Left ventricle myocardium superior (tissue), 1 donor: Measurements from ENCODE around the gene ITGA7. TPM values are rescaled to one million over a fixed set of nuclear protein-coding genes. Genes with fewer than 3 reads are reported as not detected.

ENCODE experiments used
- ATAC-seq: fragments of 200-7000 bp; cut with Tn5 transposase; one replicate; pipeline ENCODE4 v1.9.1; 2020; ENCODE audit warnings: mild to moderate bottlenecking, moderate library complexity
- DNase-seq: peaks from one replicate; pipeline ENCODE4 v3.0.0-alpha.2; 2020
- intact Hi-C: fragments of 100-400 bp; cut with micrococcal nuclease; formaldehyde crosslinking; loops from one replicate; pipeline ENCODE4 v1.11.0; 2022
- total RNA-seq: library from RNA; stranded (reverse); fragmentation: NEBNext Ultra II Directional; extraction: Animal tissue kit (Norgen Biotek cat#: 25700); gene quantifications from one replicate; pipeline ENCODE4 v1.2.1, GENCODE V29; 2021
- donor health status: DM: no; HTN: yes; CAD: no; lungs with severe emphysema.

Gene ITGA7
- total RNA-seq, 1 donor from 2014 or later: 488 TPM

DNA sequence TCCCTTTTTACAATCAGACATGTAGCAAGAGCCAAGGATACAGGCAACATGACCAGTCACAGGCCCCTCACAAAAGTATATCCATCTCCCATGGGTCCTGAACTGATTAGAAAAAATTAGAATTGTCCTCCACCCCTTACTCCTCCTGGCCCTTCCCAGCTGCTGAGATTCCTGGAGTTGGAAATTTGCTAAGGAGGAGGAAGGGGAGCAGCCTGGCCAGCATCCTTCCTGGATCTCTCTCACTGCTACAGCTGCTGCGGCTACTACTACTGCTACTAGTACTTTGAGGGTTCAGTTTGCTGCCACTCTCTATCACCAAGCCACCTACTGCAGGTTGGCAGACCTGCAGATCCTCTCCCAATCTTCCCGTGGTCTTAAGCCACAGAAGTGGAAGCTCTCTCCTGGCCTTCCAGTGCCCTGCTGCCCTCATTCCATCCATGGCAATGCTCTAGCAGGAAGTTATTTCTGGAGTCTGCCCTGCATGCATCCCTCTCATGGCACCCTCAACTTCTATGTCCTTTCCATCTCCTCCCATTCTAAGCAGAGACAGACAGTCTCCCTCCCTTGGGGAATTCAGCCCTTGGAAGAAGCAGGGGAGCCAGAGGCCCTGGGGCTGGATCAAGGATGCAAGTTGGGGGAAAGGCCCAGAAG, 1.0 kb downstream of the ITGA7 start:
- DNase-seq (peak; percentile 20), ATAC-seq (no peak)
- intact Hi-C loops: no loop called here

DNA sequence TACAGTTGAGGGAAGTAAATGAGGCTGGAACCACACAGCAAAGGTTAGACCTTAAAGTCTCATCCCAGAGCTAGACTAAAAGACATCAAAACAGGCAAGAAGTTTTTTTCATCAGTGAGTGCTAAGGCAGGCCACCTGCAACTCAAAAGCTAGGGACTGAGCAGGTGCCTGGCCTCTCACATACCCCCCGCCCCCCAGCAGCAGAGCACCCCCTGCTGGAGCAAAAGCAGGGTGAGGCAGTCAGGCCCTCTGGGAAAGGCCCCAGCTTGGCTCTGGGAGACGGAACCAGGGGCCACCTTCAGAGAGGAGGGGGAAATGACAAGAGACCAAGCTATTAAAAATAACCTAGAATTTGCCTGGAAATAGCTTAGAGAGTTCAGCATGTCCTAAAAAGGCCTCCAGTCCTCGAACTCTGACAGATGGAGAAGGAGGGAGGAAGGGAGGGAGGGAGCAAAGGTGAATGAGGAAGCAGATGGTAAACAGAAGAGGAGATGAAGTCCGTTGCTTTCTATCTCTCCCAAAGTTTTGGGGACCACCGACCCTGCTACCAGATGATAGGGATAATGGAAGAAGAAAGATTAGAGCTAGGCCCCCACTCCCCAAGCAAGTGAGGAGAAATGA, 1.8 kb downstream of the ITGA7 start:
- intact Hi-C loops: no loop called here
- ATAC-seq (no peak), DNase-seq (peak; percentile 60)

DNA sequence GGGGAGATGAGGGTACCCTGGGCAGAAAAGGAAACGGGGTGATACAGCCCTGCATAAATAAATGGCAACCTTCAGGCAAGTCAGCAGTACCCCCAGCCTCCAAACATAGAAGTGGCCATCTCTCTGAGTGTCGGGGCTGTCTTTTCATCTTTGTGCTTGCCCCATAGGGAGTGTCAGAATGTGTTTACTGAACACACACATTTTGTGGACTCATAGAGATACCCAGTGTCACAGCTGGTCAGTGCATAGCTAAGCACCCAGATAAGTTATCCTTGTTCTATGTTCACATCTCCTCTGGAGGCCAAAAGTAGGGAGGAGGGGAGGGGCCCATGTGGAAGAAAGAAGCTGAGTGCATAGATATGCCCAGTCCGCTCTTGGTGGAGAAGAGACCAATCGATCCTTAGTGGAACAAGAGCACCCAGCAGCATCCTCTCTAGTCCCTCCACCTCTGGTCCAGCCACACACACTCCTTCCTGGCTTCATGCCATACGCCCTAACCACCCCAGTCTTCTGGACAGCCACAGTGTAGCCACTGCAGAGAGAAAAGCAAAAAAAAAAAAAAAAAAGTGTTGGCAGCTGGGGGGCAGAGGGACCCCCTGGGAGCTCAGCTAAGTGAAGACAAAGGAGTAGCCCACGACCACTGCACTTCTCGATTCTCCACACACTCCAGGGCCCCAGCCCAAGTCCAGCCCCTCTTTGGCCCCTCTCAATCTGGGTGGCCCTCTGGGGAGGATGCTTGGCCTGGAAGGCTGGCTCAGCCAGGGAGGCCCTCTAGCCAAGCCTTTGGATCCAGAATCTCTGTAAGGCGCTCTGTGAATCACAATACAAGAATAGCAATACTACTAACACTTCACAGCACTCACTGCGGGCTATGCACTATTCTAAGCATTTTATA, 2.6 kb downstream of the ITGA7 start:
- intact Hi-C loops: no loop called here
- ATAC-seq: peak; percentile 4
- DNase-seq: peak; percentile 51

DNA sequence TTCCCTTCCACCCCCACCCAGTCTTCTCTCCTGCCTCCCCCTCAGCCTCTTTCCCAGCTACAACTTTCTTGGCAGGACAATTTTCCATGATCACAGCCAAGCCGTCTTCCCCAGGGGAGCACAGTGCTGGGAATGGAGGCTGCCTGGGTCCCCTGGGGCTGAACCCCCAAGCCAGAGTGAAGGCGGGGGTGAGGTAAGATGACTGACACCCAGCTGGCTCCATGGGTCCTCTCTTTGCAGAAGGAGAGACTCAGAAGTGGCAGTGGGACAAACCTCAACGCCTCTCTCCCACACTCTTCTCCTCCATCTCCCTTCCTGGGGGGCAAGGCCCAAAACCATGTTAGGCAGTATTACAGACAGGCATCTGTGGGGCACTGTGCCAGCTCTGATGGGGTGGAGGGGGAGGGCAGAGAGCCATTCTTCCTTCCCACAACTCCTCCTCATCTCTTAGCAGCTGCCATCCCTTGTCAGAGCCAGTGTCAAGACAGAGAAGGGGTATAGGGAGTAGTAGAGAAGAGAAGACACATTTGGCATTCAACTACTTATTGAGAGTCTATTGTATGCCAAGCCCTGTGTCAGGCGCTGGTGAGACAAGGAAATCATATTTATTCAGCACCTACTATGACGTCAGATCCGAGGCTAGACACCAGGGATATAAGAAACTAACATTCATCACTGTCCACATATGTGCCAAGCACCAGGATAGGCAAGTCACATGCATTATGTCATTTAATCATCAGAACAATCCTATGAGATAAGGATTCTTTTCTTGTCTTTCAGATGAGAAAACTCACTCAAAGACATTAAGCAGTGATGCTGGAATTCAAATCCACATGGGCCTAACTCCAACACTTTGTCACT, 3.6 kb downstream of the ITGA7 start:
- ATAC-seq (no peak), DNase-seq (peak; percentile 56)
- intact Hi-C loops: no loop called here

DNA sequence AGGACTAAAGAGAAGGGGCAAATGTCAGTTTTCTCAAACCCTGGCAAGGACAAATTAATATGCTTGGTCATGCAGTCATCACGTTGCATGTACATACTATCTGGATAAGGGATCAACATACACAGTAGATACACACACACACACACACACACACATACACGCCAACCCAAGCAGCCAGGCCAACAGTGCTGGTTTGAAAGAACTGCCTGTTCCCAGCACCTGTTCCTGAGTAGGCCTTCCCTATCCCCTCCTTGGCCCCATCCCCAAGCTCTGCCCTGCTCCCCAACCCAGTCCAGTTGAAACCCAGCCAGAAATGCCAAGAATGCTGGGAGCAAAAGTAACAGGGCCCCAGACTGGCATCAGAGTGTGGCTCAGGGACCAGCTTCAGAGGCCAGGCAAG, 4.4 kb downstream of the ITGA7 start:
- intact Hi-C loops: no loop called here
- DNase-seq (peak; percentile 67), ATAC-seq (peak; percentile 50)

- DNase-seq: peak; percentile 35
- no peak for ATAC-seq
- intact Hi-C loops: no loop called here
Measured at GRCh38 chr12:55702861-55703260, 4.8 kb downstream of the ITGA7 start.

DNA sequence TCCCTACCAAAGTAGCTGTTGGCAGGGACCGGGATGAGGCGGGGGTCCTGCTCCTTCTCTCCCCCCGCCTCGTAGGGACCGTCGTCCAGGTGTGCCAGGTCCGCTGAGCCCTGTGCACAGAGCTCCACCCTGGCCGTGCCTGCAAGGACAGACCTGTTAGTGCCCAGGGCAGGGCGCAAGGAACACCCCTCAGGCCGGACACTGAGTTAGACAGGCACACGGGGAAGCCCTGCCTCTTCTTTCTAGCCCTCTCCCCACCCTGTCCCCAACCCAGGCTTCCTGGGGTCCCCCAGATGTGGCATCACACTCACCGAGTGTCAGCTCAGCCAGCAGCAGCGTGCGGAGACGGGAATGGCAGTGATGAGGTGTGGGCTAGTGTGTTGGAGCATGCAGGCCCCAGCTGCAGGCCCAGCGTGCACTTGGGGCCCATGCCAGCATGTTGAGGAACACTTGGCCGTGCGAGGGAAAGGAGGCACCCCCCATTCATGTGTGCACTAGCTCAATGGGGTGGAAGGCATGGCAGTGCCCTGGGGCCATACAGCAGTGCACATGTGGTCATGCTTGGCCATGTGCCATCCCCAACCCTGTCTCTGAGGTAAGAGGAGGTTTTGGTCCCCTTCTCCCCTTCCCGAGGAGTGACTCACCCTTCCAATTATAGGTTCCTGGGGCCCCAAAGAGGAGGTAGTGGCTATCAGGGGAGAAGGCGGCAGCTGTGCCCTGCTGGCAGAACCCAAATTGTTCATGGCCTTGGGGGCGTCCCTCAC, 7.3 kb downstream of the ITGA7 start:
- ATAC-seq: peak; percentile 40
- intact Hi-C loops: no loop called here
- DNase-seq: peak; percentile 56

GRCh38 chr12:55699471-55700055, 8.1 kb downstream of the ITGA7 start:
- ATAC-seq (no peak), DNase-seq (peak; percentile 23)
- intact Hi-C loops: no loop called here

DNA sequence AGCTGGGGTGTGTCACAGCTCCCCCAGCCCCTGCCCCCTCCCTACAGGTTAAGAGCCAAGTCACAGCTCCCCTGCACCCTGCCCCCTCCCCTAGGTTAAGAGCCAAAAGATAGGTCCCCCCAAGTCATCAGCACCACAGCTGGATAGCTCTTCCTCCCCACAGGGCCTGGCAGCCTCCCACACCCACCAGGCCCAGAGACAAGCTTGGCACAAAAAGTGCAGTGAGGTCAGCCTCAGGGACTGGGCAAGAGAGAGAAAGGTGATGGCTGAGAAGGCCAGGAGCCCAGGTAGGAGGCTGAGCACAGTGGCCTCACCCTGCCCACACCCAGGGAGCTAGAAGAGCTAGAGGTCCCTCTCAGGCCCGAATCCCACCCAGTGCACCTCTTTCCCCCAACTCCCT, 8.7 kb downstream of the ITGA7 start:
- no peak for ATAC-seq
- peak; percentile 18 for DNase-seq
- intact Hi-C loops: no loop called here

- no peak for ATAC-seq
- intact Hi-C loops: no loop called here
- peak; percentile 28 for DNase-seq
Measured at GRCh38 chr12:55698241-55698955, 9.3 kb downstream of the ITGA7 start.

- DNase-seq: peak; percentile 11
- intact Hi-C loops: no loop called here
- no peak for ATAC-seq
Measured at GRCh38 chr12:55697686-55698085, 10.0 kb downstream of the ITGA7 start.

DNA sequence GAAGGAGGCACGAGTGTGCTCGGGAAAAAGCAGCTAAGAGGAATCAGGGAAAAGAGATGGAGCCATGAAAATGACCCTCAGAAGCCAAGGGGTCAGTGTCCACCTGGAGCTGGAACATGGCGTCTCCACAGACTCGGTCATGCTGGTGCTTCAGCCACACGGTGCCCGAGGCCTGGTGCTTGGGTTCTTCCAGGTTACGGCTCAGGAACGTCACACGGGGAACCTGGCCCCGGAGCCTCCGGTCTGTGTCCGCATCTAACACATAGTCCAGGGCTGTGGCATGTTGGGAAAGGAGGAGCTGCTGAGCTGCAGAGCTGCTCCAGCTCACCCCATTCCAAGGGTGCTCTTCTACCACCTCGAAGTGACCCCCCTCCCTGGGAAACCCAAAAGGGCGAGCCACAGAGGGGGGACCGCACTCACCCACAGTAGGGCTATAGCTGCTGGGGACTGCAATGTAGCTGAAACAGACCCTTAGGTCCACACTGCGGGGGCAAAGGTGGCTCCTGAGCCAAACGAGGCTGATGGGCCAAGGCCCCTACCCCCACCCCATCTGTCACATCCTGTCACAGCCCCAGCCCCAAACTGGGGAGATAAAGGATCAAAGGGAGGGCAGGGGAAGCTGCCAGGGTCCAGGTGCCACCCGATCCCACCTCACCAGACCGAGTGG, 10.8 kb downstream of the ITGA7 start:
- peak; percentile 22 for DNase-seq
- no peak for ATAC-seq
- intact Hi-C loops: no loop called here

DNA sequence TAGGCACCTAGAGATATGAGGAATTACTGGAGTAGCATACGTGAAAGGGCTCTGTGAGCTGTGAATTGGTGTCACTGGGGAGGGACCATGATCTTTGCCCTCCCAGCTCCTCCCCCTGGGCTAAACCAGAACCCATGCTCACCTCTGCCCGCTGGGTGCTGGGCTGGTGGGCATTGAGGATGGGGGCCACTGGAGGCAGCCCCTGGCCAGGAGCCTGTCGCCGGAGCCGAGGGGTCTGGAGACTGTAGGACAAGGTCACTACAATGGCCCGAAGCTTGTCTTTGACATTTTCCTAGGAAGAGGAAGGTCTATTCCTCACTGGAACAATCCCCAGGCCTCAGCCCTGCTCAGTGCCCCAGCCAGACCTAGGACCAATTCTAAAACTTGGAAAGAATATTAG, 11.6 kb downstream of the ITGA7 start:
- DNase-seq (no peak), ATAC-seq (no peak)
- intact Hi-C loops: no loop called here

DNA sequence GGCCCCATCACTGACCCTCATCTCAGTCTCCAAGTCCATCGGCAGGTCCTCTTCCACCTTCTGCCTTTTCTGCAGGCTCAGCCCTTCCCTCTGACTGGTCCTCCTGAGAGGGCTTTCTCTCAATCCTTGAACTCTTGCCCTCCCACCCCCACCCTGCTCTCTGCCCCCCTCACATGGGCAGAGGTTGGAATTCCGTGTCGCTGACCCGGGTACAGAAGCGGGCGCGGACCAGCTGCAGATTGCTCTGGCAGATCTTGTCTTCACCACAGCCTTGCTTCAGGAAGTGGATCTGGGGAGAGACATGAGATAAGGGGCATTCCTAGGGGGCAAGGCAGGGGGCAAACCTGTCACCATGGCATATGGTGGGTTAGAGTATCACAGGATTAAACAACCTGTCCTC, 12.4 kb downstream of the ITGA7 start:
- intact Hi-C loops: no loop called here
- no peak for ATAC-seq
- DNase-seq: no peak

DNA sequence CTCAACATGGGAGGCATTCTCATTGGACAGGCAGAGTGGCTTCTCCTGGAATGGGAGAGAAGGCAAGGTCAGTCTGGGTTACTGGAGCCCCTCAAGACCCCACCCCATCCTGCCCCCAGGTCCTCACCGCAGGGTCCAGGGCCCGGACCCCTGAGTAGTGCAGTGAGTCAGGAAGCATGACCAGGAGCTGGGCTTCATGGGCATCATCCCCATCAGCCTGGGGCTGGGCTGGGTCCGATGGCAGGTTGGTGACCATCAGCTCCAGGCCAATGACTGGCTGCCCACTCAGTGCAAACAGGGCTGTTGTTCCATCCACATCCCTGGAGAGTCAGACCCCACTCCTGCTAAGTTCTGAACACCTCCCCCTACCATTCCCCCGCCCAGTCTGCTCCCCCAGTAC, 13.1 kb downstream of the ITGA7 start:
- DNase-seq (no peak), ATAC-seq (no peak)
- intact Hi-C loops: no loop called here

GRCh38 chr12:55694188-55694515, 13.6 kb downstream of the ITGA7 start:
- no peak for DNase-seq
- no peak for ATAC-seq
- intact Hi-C loops: no loop called here
